HCT116 (cell line): ENCODE data around the gene C1orf21. TPM values are rescaled to one million over a fixed set of nuclear protein-coding genes. Genes with fewer than 3 reads are reported as not detected.

Source experiments
- ATAC-seq: fragments of 200-7000 bp; cut with Tn5 transposase; 2 replicates; pipeline ENCODE4 v1.9.1; 2020; ENCODE audit warnings: mild to moderate bottlenecking, moderate library complexity
- BruUV-seq: library from RNA; stranded (reverse); fragments of 400-500 nt; replicated peaks from 2 replicates; lab custom pipeline; 2021; lab: Mats Ljungman, UMichigan
- CTCF ChIA-PET: fragments of 300-600 bp; sonication (Branson Sonifier 250); formaldehyde crosslinking; loops from one replicate; lab custom pipeline; 2021; ENCODE audit warnings: antibody characterized with exemption; lab: Charles Lee
- POLR2A ChIA-PET: fragments of 300-600, 350-600 bp; sonication (Branson Sonifier 250); formaldehyde crosslinking; loops from one replicate; lab custom pipeline; 2021; ENCODE audit warnings: antibody characterized with exemption; lab: Charles Lee
- RAD21 ChIA-PET, 2 experiments: fragments of 300-600 bp; sonication (Branson Sonifier 250); formaldehyde crosslinking; loops; one replicate each; lab custom pipeline; 2023; ENCODE audit warnings: low total read pairs in 2 of 2; ENCODE audit not compliant: uncharacterized antibody in 2 of 2, unreplicated experiment in 2 of 2, low non-redundant PET in 1 of 2; lab: Charles Lee
- DNase-seq: peaks from one replicate; pipeline ENCODE4 v3.0.0-alpha.2; 2010; ENCODE audit warnings: low read depth, low spot score
- H2AFZ ChIP-seq: fragments of 200-600 bp; shearing (Covaris generic), sonication (generic); 2 replicates; pipeline ENCODE4 v1.6.1; 2017; ENCODE audit warnings: low read depth, mixed run types, mixed read lengths, antibody characterized with exemption, low read length; ENCODE audit not compliant: poor library complexity, severe bottlenecking
- H3K27ac ChIP-seq: 2 replicates; pipeline ENCODE4 v1.5.1; 2012; ENCODE audit warnings: low read depth, low read length
- H3K27me3 ChIP-seq: fragments of 200-600 bp; sonication (generic); 2 replicates; pipeline ENCODE4 v1.6.1; 2016; ENCODE audit warnings: mixed run types, low read length, mixed read lengths; ENCODE audit not compliant: insufficient read depth
- H3K36me3 ChIP-seq, 2 experiments: fragments of 200-500 bp in 1 of 2; fragments of 200-600 bp in 1 of 2; sonication (Bioruptor generic) in 1 of 2; sonication (generic) in 1 of 2; 2 replicates each; pipeline versions ENCODE4 v1.5.1 to v1.6.1; 2014 to 2016; ENCODE audit warnings: low read length in 2 of 2, inconsistent platforms in 1 of 2, mixed read lengths in 1 of 2, mixed run types in 1 of 2; ENCODE audit not compliant: insufficient read depth in 2 of 2, control insufficient read depth in 1 of 2
- H3K4me1 ChIP-seq, 2 experiments: fragments of 200-600 bp in 1 of 2; sonication (generic) in 1 of 2; 2 replicates each; pipeline versions ENCODE4 v1.5.1 to v1.6.1; 2012 to 2017; ENCODE audit warnings: low read length in 2 of 2, inconsistent platforms in 1 of 2, mild to moderate bottlenecking in 1 of 2, mixed read lengths in 1 of 2, mixed run types in 1 of 2, moderate library complexity in 1 of 2; ENCODE audit not compliant: insufficient read depth in 2 of 2, control insufficient read depth in 1 of 2
- H3K4me2 ChIP-seq: fragments of 200-600 bp; sonication (generic); 2 replicates; pipeline ENCODE4 v1.6.1; 2017; ENCODE audit warnings: mixed run types, low read length, mixed read lengths
- H3K4me3 ChIP-seq, 2 experiments: fragments of 200-600 bp in 1 of 2; sonication (generic) in 1 of 2; replicated peaks in 1 of 2; 2 replicates each; pipeline ENCODE4 v1.5.1; 2011 to 2016; ENCODE audit warnings: low read length in 2 of 2, control low read depth in 1 of 2, low read depth in 1 of 2, mild to moderate bottlenecking in 1 of 2, mixed read lengths in 1 of 2, mixed run types in 1 of 2
- H3K79me2 ChIP-seq: fragments of 200-600 bp; sonication (generic); 2 replicates; pipeline ENCODE4 v1.6.1; 2017; ENCODE audit warnings: mild to moderate bottlenecking, mixed run types, low read length, moderate library complexity, mixed read lengths; ENCODE audit not compliant: insufficient read depth
- H3K9ac ChIP-seq: fragments of 200-600 bp; sonication (generic); 2 replicates; pipeline ENCODE4 v1.6.1; 2016; ENCODE audit warnings: low read length, mixed read lengths
- H3K9me2 ChIP-seq: fragments of 200-600 bp; sonication (generic), shearing (Covaris generic); 2 replicates; pipeline ENCODE4 v1.6.1; 2017; ENCODE audit warnings: mixed run types, mild to moderate bottlenecking, moderate library complexity; ENCODE audit not compliant: insufficient read depth
- H3K9me3 ChIP-seq, 2 experiments: fragments of 200-500 bp in 1 of 2; fragments of 200-600 bp in 1 of 2; sonication (Bioruptor generic) in 1 of 2; sonication (generic) in 1 of 2; 2 replicates each; pipeline ENCODE4 v1.6.1; 2014 to 2017; ENCODE audit warnings: low read length in 2 of 2, mixed read lengths in 2 of 2, inconsistent platforms in 1 of 2, low read depth in 1 of 2, mild to moderate bottlenecking in 1 of 2, mixed run types in 1 of 2, moderate library complexity in 1 of 2; ENCODE audit not compliant: control insufficient read depth in 1 of 2, insufficient read depth in 1 of 2
- H4K20me1 ChIP-seq: fragments of 200-600 bp; sonication (generic), shearing (Covaris generic); 2 replicates; pipeline ENCODE4 v1.6.1; 2017; ENCODE audit warnings: mixed run types, mild to moderate bottlenecking, moderate library complexity; ENCODE audit not compliant: insufficient read depth
- ELF1 ChIP-seq: IDR thresholded peaks from 2 replicates; pipeline ENCODE4 v1.6.1; 2012; ENCODE audit warnings: low read depth, borderline replicate concordance
- EZH2 ChIP-seq: fragments of 200-600 bp; sonication (generic); IDR thresholded peaks from 2 replicates; pipeline ENCODE4 v1.6.1; 2017; ENCODE audit warnings: antibody characterized with exemption, mixed run types
- EZH2phosphoT487 ChIP-seq: fragments of 200-600 bp; IDR thresholded peaks from 2 replicates; pipeline ENCODE4 v1.6.1; 2018; ENCODE audit warnings: antibody characterized with exemption, borderline replicate concordance
- FOSL1 ChIP-seq: IDR thresholded peaks from 2 replicates; pipeline ENCODE4 v1.6.1; 2012; ENCODE audit warnings: low read depth
- RAD21 ChIP-seq: IDR thresholded peaks from 2 replicates; pipeline ENCODE4 v1.6.1; 2012; ENCODE audit warnings: low read depth, mild to moderate bottlenecking
- SP1 ChIP-seq: IDR thresholded peaks from 2 replicates; pipeline ENCODE4 v1.6.1; 2012; ENCODE audit warnings: low read depth
- SRF ChIP-seq: IDR thresholded peaks from 2 replicates; pipeline ENCODE4 v1.6.1; 2012; ENCODE audit warnings: low read depth
- ZNF274 ChIP-seq: fragments of 200-500 bp; sonication (Bioruptor generic); IDR thresholded peaks from 2 replicates; pipeline ENCODE4 v1.6.1; 2014; ENCODE audit warnings: mild to moderate bottlenecking, low read depth, low read length, inconsistent platforms
- intact Hi-C: fragments of 100-400 bp; cut with micrococcal nuclease; formaldehyde crosslinking; loops from 2 replicates; pipeline ENCODE4 v1.10.0; 2022
- total RNA-seq: library from RNA; stranded (reverse); gene quantifications from one replicate; pipeline ENCODE4 v1.2.1, GENCODE V29; 2021; ENCODE audit not compliant: unreplicated experiment
- TF ChIP-seq, protein P1 (sequence below): IDR thresholded peaks from 2 replicates; pipeline ENCODE4 v1.6.1; 2011; ENCODE audit warnings: mild to moderate bottlenecking, low read length, moderate library complexity; ENCODE audit not compliant: insufficient replicate concordance; ENCODE audit errors: extremely low read depth
- TF ChIP-seq, protein P2 (sequence below): IDR thresholded peaks from 2 replicates; pipeline ENCODE4 v1.6.1; 2012

Gene C1orf21
- total RNA-seq, 1 experiment from 2014 or later: 8.9 TPM

DNA sequence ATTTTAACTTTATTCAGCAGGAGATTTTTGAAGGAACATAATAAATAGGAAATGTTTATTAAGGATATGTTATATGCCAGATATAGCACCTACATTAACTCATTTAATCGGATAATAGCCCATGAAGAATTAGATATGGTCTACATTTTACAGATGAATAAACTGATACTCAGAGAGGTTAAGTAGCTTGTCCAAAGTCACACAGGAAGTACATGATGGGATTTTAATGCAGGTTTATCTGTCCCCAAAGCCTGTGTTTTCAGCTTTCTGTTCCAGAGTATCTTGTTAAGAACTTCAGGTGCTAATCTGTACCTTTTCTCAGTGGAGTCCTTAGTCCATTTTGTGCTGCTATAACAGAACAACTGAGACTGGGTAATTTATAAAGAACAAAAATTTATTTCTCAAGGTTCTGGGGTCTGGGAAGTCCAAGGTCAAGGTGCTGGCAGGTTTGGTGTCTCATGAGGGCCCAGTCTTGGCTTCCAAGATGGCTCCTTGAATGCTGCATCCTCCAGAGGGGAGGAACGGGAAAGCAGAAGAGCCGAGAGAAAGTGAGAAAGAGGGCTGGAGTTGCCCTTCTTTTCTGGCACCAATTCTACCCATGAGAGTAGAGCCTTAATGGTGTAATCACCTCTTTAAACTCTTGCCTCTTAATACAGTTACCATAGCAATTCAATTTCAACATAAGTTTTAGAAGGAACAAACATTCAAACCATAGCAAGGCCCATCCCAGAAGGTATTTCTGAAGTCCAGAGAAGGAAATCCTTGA lies 17.3 kb downstream of the C1orf21 start:
- ChIA-PET POLR2A (no interaction called here), RAD21 (no interaction called here), CTCF (no interaction called here)
- Histone ChIP-seq H3K36me3 (no peaks in the 10 kb centered on the region), H3K9me2 (no peaks in the 10 kb centered on the region), H3K79me2 (no peaks in the 10 kb centered on the region), H3K9me3 (no peaks in the 10 kb centered on the region), H3K4me1 (no peaks in the 10 kb centered on the region), H3K4me3 (no peak overlapping the region), H2AFZ (no peak overlapping the region), H3K4me2 (no peak overlapping the region), H3K9ac (no peak overlapping the region), H4K20me1 (no peaks in the 10 kb centered on the region), H3K27ac (no peak overlapping the region), H3K27me3 (no peaks in the 10 kb centered on the region)
- DNase-seq (no peak), ATAC-seq (no peak)
- intact Hi-C loops: no loop called here
- BruUV-seq: no TSS peak
- TF ChIP-seq SP1 (no peak), EZH2phosphoT487 (no peak), RAD21 (no peak), EZH2 (no peak), ZNF274 (no peak), SRF (no peak), FOSL1 (no peak), ELF1 (no peak)
- TF ChIP-seq, protein P1, sequence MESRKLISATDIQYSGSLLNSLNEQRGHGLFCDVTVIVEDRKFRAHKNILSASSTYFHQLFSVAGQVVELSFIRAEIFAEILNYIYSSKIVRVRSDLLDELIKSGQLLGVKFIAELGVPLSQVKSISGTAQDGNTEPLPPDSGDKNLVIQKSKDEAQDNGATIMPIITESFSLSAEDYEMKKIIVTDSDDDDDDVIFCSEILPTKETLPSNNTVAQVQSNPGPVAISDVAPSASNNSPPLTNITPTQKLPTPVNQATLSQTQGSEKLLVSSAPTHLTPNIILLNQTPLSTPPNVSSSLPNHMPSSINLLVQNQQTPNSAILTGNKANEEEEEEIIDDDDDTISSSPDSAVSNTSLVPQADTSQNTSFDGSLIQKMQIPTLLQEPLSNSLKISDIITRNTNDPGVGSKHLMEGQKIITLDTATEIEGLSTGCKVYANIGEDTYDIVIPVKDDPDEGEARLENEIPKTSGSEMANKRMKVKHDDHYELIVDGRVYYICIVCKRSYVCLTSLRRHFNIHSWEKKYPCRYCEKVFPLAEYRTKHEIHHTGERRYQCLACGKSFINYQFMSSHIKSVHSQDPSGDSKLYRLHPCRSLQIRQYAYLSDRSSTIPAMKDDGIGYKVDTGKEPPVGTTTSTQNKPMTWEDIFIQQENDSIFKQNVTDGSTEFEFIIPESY: no peak
- TF ChIP-seq, protein P2, sequence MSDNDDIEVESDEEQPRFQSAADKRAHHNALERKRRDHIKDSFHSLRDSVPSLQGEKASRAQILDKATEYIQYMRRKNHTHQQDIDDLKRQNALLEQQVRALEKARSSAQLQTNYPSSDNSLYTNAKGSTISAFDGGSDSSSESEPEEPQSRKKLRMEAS: no peak
